Mucosa of rectum (tissue), 2 donors: Measurements from ENCODE around the gene SCNN1A.

Source experiments
- H3K27ac ChIP-seq, 2 donors: one replicate each; pipeline ENCODE4 v1.7.0; 2013; ENCODE audit warnings: inconsistent platforms in 2 of 2, low read depth in 2 of 2, low read length in 2 of 2
- H3K27me3 ChIP-seq, 2 donors: one replicate each; pipeline ENCODE4 v1.7.0; 2013; ENCODE audit warnings: low read length in 2 of 2; ENCODE audit not compliant: control insufficient read depth in 2 of 2, insufficient read depth in 2 of 2
- H3K36me3 ChIP-seq, 2 donors: one replicate each; pipeline ENCODE4 v1.7.0; 2013; ENCODE audit warnings: low read length in 2 of 2; ENCODE audit not compliant: control insufficient read depth in 2 of 2, insufficient read depth in 2 of 2
- H3K4me1 ChIP-seq, 2 donors: one replicate each; pipeline ENCODE4 v1.7.0; 2013; ENCODE audit warnings: low read length in 2 of 2, mild to moderate bottlenecking in 1 of 2; ENCODE audit not compliant: control insufficient read depth in 2 of 2, insufficient read depth in 2 of 2
- H3K4me3 ChIP-seq, 2 donors: one replicate each; pipeline ENCODE4 v1.7.0; 2013; ENCODE audit warnings: low read length in 2 of 2
- H3K9ac ChIP-seq, 2 donors: one replicate each; pipeline ENCODE4 v1.7.0; 2013; ENCODE audit warnings: low read length in 2 of 2, low read depth in 1 of 2, mild to moderate bottlenecking in 1 of 2
- H3K9me3 ChIP-seq, 2 donors: one replicate each; pipeline ENCODE4 v1.7.0; 2013; ENCODE audit warnings: low read length in 2 of 2; ENCODE audit not compliant: control insufficient read depth in 2 of 2
- donor health status: healthy.
- donor health status: Normal muscosa, but diverticular disease.

Gene SCNN1A

DNA sequence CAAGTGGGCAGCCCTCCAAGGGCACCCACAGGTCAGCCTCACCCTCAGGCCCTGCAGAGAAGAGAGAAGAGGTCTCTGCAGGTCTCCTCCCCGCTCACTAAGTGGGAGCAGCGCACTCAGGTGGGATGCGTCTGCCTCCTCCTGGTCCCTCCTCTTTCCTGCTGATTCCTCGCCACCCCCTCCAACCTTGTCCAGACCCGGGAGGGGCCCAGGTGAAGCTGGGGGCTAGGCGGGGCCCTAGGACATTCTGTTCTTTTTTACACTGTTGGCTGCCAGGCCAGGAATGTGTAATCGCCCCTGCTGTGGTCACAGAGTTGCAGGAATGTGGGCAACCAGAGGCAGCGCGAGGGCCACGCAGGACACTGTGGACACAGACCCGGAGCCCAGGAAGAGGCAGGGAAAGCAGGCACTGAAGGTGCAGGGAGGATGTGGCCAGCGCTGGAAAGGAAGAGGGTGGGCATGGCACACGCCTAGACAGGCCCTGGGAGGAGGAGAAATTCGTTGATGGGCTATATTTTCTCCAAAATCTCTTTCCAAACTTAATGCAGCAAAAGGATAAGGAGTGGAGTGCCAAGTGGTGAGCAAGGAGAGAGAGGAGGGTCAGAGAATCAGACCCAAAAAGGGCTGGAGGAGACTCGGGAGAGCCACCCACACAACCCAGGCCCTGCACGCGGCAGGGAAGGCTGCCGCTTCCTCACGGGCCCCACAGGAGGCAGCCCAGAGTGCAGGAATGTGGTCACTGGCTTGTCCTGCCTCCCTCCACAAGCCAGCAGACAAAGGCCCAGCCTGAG is 911 bp upstream of the SCNN1A start:
- Histone ChIP-seq H3K9me3 (no peaks in the 10 kb centered on the region), H3K4me3 (peak overlapping the region; percentile 1 to 98), H3K36me3 (peaks cover 0 to 4% of the 10 kb centered on the region in 2 donors), H3K4me1 (peaks cover 53 to 56% of the 10 kb centered on the region in 2 donors), H3K27me3 (peaks cover 0 to 3% of the 10 kb centered on the region in 2 donors), H3K9ac (peak overlapping the region; percentile 56 to 100), H3K27ac (peak overlapping the region; percentile 95 to 99)

DNA sequence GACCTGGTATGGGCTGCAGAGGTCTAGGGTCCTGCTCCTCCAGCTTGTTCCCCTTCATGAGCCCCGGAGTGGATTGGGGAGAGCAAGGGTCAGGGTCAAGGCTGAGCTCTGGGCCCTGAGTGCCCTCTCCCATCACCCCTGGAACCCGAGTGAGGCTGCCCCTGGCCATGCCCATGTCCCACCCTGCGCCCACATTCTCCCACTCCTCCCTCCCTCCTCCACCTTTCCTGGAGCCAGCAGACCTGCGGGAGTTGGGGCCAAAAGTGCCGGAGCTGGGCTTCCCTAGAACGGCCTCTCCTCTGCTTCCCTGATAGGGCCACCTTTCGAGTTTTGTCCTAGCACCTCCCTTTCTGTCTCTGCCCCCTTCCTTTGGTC is 590 bp downstream of the SCNN1A start:
- peaks cover 0 to 4% of the 10 kb centered on the region in 2 donors for H3K36me3 ChIP-seq
- H3K4me1 ChIP-seq: peaks cover 61 to 67% of the 10 kb centered on the region in 2 donors
- peak overlapping the region; percentile 95 to 99 for H3K27ac ChIP-seq
- H3K4me3 ChIP-seq: peak overlapping the region; percentile 71 to 98
- peak overlapping the region; percentile 84 to 100 for H3K9ac ChIP-seq
- no peaks in the 10 kb centered on the region for H3K9me3 ChIP-seq
- H3K27me3 ChIP-seq: peaks cover 0 to 3% of the 10 kb centered on the region in 2 donors

DNA sequence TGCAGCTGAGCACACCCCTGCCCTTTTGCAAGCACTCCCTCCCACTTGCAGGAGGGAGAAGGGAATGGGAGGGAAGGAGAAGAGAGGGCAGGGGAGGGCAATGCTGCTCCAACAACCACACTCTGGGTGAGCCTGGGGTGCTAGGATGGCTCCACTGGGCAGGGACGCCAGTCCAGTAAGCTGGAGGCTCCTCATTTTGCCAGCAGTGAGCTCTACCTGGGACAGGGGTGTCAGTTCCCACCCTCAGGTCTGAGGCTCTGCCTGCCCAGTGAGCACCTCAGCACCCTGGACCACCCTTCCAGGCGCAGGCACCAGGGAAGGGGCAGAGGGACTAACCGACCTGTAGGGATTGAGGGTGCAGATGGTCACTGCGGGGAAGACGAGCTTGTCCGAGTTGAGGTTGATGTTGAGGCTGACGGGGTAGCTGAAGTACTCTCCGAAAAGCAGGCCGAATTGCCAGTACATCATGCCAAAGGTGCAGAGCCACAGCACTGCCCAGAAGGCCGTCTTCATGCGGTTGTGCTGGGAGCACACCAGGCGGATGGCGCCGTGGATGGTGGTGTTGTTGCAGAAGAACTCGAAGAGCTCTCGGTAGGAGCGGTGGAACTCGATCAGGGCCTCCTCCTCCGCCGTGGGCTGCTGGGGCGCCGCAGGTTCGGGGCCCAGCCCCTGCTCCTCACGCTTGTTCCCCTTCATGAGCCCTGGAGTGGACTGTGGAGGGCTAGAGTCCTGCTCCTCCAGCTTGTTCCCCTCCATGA is 1.2 kb downstream of the SCNN1A start:
- H3K9me3 ChIP-seq: no peaks in the 10 kb centered on the region
- H3K4me1 ChIP-seq: peaks cover 61 to 68% of the 10 kb centered on the region in 2 donors
- H3K27me3 ChIP-seq: peaks cover 0 to 3% of the 10 kb centered on the region in 2 donors
- H3K9ac ChIP-seq: peak overlapping the region; percentile 84 to 100
- H3K4me3 ChIP-seq: peak overlapping the region; percentile 71 to 98
- peak overlapping the region; percentile 95 to 99 for H3K27ac ChIP-seq
- H3K36me3 ChIP-seq: peaks cover 0 to 4% of the 10 kb centered on the region in 2 donors

DNA sequence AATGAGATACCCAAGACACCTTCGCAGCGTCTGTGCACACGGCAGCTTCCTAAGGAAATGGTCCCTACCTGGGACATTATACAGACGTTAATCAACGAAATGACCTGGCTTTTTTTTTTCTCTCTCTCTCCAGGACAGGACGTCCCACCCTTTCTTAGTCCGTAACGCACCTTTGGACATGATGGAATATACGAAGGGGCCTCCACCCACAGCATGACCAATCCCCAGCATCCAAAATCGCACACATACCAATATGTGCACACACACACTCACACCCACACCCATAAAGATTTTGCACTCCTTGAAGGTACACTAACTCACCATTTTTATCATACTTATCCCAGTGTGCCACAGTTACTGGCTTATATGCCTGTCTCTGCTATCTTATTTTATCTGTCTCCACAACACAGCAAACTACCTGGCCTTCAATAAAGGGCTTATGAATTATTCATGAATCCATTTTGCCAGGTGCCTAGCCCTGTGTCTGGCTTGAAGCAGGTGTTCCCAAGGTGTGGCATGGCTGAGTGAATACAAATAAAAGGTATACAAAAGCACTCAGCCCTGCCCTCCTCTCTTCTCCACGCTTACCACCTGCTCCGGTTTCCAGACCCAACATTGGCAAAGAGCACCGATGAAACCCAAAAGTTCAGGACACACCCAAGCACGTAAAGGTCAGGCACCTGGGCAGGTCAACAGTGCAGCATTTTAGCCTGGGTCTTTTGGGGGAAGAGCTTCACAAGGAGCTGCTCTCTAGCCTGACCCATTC is 2.2 kb downstream of the SCNN1A start:
- Histone ChIP-seq H3K9me3 (no peaks in the 10 kb centered on the region), H3K9ac (peak overlapping the region; percentile 84 to 100), H3K27ac (peak overlapping the region; percentile 95 to 99), H3K4me3 (peak overlapping the region; percentile 71 to 98), H3K27me3 (peaks cover 0 to 3% of the 10 kb centered on the region in 2 donors), H3K4me1 (peaks cover 66 to 69% of the 10 kb centered on the region in 2 donors), H3K36me3 (peaks cover 0 to 7% of the 10 kb centered on the region in 2 donors)

DNA sequence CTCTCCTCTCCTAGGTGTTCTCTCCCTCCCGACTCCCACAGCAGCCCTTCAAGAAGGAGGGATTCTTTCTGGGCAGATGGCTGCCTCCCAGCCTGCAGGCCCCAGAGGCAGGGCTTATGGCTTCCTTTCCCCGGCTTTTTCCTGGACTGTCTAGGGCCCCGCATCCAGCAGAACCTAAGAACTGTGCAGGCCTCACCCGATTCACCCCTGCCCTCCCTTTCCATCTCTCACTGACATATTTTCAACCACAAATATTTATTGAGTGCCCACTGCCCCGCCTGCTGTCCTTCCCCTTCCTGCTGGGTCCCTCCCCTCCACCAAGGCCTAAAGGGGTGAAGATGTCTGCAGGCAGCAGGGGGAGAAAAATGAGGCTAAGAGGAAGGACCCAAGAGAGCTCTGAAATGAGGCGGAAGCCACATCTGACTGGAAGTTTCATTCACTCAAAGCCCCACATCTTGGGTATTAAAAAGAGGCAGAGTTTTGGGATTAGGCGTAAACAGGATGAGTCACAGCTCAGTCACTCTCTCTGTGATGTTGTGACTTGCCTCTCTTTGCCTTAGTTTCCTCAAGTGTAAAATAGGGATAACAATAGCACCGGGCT is 2.9 kb downstream of the SCNN1A start:
- H3K9ac ChIP-seq: peak overlapping the region; percentile 84 to 100
- no peaks in the 10 kb centered on the region for H3K9me3 ChIP-seq
- peaks cover 0 to 3% of the 10 kb centered on the region in 2 donors for H3K27me3 ChIP-seq
- H3K27ac ChIP-seq: peak overlapping the region; percentile 95 to 99
- peak overlapping the region; percentile 71 to 98 for H3K4me3 ChIP-seq
- peaks cover 66% of the 10 kb centered on the region in 2 donors for H3K4me1 ChIP-seq
- H3K36me3 ChIP-seq: peaks cover 0 to 7% of the 10 kb centered on the region in 2 donors

DNA sequence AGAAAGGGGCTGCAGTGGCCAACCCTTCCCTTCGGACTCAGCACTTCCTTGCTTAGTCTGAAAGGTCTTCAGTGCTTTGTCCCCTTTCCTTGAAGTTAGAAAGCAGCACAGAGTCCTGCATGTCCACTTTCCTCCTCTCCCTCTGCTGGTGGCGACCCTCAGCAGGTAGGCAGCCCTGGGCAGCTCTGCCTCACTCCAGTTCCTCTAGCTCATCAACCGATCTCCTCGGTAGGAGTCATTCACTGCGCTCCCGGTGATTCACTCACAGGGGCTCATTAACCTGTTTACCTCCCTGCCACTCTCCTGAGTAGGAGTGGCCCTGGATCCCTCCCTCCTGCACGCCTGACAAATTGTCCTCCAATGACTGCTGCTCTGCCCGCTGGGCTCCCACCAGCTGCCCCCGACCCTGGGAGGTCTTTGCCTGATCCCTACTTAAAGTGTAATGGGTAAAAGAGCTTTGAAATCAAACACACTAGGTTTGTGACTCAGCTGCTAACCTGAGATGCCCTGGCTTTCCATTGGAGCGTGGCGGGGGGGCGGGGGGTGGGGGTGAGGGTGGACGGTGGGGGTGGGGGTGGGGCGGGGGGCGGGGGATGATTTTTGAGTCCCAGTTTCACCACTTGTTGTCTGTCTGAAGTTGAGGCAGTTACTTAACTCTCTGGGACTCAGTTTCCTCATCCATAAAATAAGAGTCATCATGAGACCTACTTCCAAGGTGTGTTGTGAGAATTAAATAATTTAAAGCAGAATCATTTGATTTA is 4.2 kb downstream of the SCNN1A start:
- H3K27ac ChIP-seq: peak overlapping the region; percentile 95 to 99
- peaks cover 0 to 8% of the 10 kb centered on the region in 2 donors for H3K36me3 ChIP-seq
- peak overlapping the region; percentile 57 to 100 for H3K9ac ChIP-seq
- peak overlapping the region; percentile 59 to 61 for H3K4me3 ChIP-seq
- H3K4me1 ChIP-seq: peaks cover 52 to 55% of the 10 kb centered on the region in 2 donors
- no peaks in the 10 kb centered on the region for H3K9me3 ChIP-seq
- H3K27me3 ChIP-seq: peaks cover 0 to 3% of the 10 kb centered on the region in 2 donors

DNA sequence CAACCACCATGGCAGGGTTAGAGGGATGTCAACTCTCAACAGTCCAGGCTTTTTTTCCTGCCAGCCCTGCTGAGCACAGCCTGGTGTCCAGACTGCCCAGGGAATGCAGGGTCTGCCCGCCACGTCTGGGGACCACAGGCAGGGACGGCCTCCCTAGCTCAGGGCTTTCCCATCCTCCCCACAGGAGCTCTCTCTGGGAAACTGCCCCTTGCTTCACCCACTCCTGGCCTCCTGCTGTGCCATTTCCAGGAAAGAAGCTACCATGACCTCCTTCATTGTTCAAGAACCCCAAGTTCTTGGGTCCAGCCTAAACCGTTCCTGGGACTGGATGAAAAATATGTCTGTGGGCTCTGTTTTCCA is 4.8 kb downstream of the SCNN1A start:
- Histone ChIP-seq H3K27ac (peak overlapping the region; percentile 67 to 99), H3K4me3 (peak overlapping the region; percentile 59 to 61), H3K4me1 (peaks cover 46 to 49% of the 10 kb centered on the region in 2 donors), H3K36me3 (peaks cover 0 to 11% of the 10 kb centered on the region in 2 donors), H3K27me3 (peaks cover 0 to 3% of the 10 kb centered on the region in 2 donors), H3K9me3 (no peaks in the 10 kb centered on the region), H3K9ac (peak overlapping the region; percentile 57 to 77)

DNA sequence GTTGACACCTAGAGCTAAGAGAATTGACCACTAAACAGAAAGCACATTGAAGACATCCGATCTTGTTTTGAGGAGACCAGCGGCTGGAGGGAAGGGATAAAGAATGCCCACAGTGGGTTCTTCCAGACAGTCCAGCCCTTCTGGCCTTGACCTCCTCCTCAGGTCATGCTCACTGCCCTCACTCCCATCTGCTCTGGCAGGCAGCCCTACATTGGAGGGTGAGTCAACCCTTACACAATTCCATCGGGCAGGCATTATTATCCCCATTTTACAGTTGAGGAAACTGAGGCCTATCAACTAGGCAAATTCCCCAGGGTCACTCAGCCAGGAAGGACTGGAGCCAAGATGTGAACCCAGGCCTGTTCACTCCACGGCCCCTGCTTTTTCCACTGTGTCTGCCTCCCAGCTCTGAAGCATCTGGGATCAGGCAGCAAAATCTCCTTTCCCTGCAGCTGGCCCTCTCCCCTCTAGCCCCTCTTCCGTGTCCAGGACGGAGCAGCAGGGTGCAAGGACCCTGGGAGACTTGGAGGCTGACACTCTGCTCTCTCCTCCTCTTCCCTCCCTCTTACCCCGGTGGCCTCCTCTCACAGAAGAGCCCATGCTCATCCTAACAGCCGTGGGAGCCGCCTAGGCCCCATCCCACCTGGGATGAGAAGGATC is 5.3 kb downstream of the SCNN1A start:
- Histone ChIP-seq H3K4me3 (peak overlapping the region; percentile 49 to 59), H3K9me3 (no peaks in the 10 kb centered on the region), H3K9ac (peak overlapping the region; percentile 57 to 77), H3K36me3 (peaks cover 0 to 11% of the 10 kb centered on the region in 2 donors), H3K27ac (peak overlapping the region; percentile 67 to 99), H3K27me3 (peaks cover 0 to 3% of the 10 kb centered on the region in 2 donors), H3K4me1 (peaks cover 43 to 49% of the 10 kb centered on the region in 2 donors)
